Nephron progenitor cell (in vitro differentiated cells): ENCODE results near the gene WBP4.
"Not testable (repeated sequence)": the region's sequence is repeated elsewhere in the genome, so short reads cannot be mapped to it uniquely, and the experiment has no call there.

Experiments
- DNase-seq: peaks from one replicate; pipeline ENCODE4 v3.0.0; 2021
- H3K27ac Mint-ChIP-seq: 2 replicates; pipeline ENCODE4 v1.8.0; 2021; ENCODE audit warnings: mild to moderate bottlenecking, moderate library complexity, mixed read lengths
- H3K27me3 Mint-ChIP-seq: 2 replicates; pipeline ENCODE4 v1.8.0; 2021; ENCODE audit warnings: mild to moderate bottlenecking, low read depth, mixed read lengths; ENCODE audit not compliant: poor library complexity
- H3K36me3 Mint-ChIP-seq: 2 replicates; pipeline ENCODE4 v1.8.0; 2021; ENCODE audit warnings: low read depth, mixed read lengths
- H3K4me1 Mint-ChIP-seq: 2 replicates; pipeline ENCODE4 v1.8.0; 2021; ENCODE audit warnings: mixed read lengths
- H3K4me3 Mint-ChIP-seq: 2 replicates; pipeline ENCODE4 v1.8.0; 2021; ENCODE audit warnings: mild to moderate bottlenecking, moderate library complexity, mixed read lengths
- H3K9me3 Mint-ChIP-seq: 2 replicates; pipeline ENCODE4 v1.8.0; 2021; ENCODE audit warnings: mild to moderate bottlenecking, moderate library complexity, mixed read lengths
- TF ChIP-seq, protein P1 (sequence below): fragments of 200-600 bp; sonication (generic); IDR thresholded peaks from 2 replicates; pipeline ENCODE4 v1.5.0; 2021; ENCODE audit warnings: antibody characterized with exemption

The WBP4 gene

GRCh38 chr13:41039746-41040145, 21.6 kb upstream of the WBP4 start:
- TF ChIP-seq, protein P1, sequence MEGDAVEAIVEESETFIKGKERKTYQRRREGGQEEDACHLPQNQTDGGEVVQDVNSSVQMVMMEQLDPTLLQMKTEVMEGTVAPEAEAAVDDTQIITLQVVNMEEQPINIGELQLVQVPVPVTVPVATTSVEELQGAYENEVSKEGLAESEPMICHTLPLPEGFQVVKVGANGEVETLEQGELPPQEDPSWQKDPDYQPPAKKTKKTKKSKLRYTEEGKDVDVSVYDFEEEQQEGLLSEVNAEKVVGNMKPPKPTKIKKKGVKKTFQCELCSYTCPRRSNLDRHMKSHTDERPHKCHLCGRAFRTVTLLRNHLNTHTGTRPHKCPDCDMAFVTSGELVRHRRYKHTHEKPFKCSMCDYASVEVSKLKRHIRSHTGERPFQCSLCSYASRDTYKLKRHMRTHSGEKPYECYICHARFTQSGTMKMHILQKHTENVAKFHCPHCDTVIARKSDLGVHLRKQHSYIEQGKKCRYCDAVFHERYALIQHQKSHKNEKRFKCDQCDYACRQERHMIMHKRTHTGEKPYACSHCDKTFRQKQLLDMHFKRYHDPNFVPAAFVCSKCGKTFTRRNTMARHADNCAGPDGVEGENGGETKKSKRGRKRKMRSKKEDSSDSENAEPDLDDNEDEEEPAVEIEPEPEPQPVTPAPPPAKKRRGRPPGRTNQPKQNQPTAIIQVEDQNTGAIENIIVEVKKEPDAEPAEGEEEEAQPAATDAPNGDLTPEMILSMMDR, result no peak

DNA sequence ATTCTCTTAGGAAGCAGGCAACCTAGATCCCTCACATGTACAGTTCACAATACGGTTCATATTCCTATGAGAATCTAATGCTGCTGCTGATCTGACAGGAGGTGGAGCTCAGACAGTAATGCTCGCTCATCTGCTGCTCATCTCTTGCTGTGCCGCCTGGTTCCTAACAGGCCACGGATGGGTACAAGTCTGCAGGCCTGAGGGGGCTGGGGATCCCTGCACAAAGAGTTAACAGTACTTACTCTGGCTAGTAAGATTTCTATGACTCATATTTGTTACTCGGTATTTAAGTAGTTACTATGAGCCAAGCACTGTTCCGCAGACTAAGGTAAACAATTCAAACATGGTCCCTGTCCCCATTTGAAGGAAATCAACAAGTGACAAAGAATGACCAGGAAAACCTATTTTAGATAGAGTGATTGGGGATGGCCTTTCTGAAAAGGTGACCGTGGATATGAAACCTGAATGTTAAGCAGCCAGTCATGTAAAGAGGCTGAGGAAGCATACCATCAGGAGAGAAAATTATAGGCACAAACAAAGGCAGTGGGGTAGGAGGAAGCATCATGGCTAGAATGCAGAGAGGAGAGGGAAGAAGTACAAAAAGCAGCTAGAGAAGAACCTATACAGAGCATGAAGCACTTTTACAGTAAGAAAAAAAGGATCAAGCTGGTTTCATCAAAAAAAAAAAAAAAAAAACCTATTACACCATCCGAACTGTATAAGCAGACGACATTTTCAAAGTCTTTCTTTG, 20.6 kb upstream of the WBP4 start:
- H3K9me3 Mint-ChIP-seq, result peaks cover 66% of the 10 kb centered on the region
- no peaks in the 10 kb centered on the region for H3K4me1 Mint-ChIP-seq
- TF ChIP-seq, protein P1, result no peak
- peaks cover 53% of the 10 kb centered on the region for H3K36me3 Mint-ChIP-seq
- DNase-seq, result no peak
- no peaks in the 10 kb centered on the region for H3K27me3 Mint-ChIP-seq
- no peak overlapping the region for H3K4me3 Mint-ChIP-seq
- H3K27ac Mint-ChIP-seq, result no peak overlapping the region

More at GRCh38 chr13:41039746-41040145, 21.6 kb upstream of the WBP4 start:
- Mint-ChIP-seq H3K27ac (no peak overlapping the region), H3K9me3 (peaks cover 56% of the 10 kb centered on the region), H3K27me3 (no peaks in the 10 kb centered on the region), H3K4me3 (no peak overlapping the region), H3K4me1 (no peaks in the 10 kb centered on the region), H3K36me3 (peaks cover 43% of the 10 kb centered on the region)
- DNase-seq, result no peak

GRCh38 chr13:41042419-41042818, 18.9 kb upstream of the WBP4 start:
- not testable (repeated sequence) for H3K4me1 Mint-ChIP-seq, H3K4me3 Mint-ChIP-seq, DNase-seq, H3K27me3 Mint-ChIP-seq, H3K27ac Mint-ChIP-seq
- Mint-ChIP-seq H3K36me3 (peaks cover 70% of the 10 kb centered on the region), H3K9me3 (peaks cover 83% of the 10 kb centered on the region)

GRCh38 chr13:41048640-41049039, 12.7 kb upstream of the WBP4 start:
- no peak for DNase-seq
- TF ChIP-seq, protein P1, result no peak
- no peak overlapping the region for H3K4me3 Mint-ChIP-seq
- peaks cover 76% of the 10 kb centered on the region for H3K36me3 Mint-ChIP-seq
- no peak overlapping the region for H3K27ac Mint-ChIP-seq
- H3K4me1 Mint-ChIP-seq, result no peaks in the 10 kb centered on the region
- peaks cover 76% of the 10 kb centered on the region for H3K9me3 Mint-ChIP-seq
- H3K27me3 Mint-ChIP-seq, result no peaks in the 10 kb centered on the region

GRCh38 chr13:41049480-41050440, 11.5 kb upstream of the WBP4 start:
- TF ChIP-seq, protein P1, result no peak
- no peak overlapping the region for H3K27ac Mint-ChIP-seq

DNA sequence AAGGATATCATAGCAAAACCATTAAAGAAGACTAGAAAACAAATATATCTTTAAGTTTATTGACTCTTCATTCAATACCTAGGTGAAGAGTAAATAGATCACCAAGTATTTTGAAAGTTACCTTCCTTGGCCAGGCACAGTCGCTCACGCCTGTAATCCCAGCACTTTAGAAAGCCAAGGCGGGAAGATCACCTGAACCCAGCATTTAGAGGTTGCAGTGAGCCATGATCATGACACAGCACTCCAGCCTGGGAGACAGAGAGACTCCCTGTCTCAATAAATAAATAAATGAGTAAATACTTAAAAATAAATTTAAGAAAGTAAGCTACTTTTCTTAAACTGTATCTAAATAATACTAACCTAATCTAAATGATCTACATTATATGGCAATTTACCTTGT, 8.9 kb upstream of the WBP4 start:
- Mint-ChIP-seq H3K4me3 (no peak overlapping the region), H3K36me3 (peaks cover 43% of the 10 kb centered on the region), H3K9me3 (peaks cover 37% of the 10 kb centered on the region), H3K27me3 (no peaks in the 10 kb centered on the region), H3K4me1 (peaks cover 24% of the 10 kb centered on the region), H3K27ac (no peak overlapping the region)
- TF ChIP-seq, protein P1, result no peak
- DNase-seq, result no peak

More at GRCh38 chr13:41049480-41050440, 11.5 kb upstream of the WBP4 start:
- H3K36me3 Mint-ChIP-seq, result peaks cover 70% of the 10 kb centered on the region
- DNase-seq, result no peak
- peaks cover 64% of the 10 kb centered on the region for H3K9me3 Mint-ChIP-seq
- peaks cover 5% of the 10 kb centered on the region for H3K4me1 Mint-ChIP-seq
- H3K4me3 Mint-ChIP-seq, result no peak overlapping the region
- H3K27me3 Mint-ChIP-seq, result no peaks in the 10 kb centered on the region
